Loucy (cell line): ENCODE data around the gene LMX1B.

Experiments used
- EZH2phosphoT487 ChIP-seq: fragments of 200-600 bp; IDR thresholded peaks from 2 replicates; pipeline ENCODE4 v1.6.1; 2018; ENCODE audit warnings: antibody characterized with exemption, mild to moderate bottlenecking, moderate library complexity, borderline replicate concordance
- TF ChIP-seq, protein P1 (sequence below): fragments of 200-600 bp; sonication (generic); conservative IDR thresholded peaks from 2 replicates; pipeline ENCODE4 v1.5.1; 2014; ENCODE audit warnings: mild to moderate bottlenecking, antibody characterized with exemption, low read length

DNA sequence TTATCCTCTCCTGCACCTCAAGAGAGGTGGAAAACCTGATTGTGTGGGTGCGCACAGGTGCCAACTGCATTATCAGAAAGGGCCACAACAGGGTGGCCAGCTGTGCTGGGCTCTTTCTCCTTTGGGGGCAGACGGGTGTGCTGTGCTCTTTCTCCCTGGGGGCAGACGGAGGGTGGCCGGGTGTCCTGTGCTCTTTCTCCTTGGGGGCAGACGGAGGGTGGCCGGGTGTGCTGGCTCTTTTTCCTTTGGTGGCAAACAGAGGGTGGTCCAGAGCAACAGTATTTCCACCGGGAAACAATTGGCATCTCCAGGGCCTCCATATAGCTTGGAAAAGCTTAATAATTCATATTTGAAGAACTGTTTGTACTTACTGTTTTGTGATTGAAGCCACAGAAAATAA lies 6.8 kb downstream of the LMX1B start:
- TF ChIP-seq, protein P1, sequence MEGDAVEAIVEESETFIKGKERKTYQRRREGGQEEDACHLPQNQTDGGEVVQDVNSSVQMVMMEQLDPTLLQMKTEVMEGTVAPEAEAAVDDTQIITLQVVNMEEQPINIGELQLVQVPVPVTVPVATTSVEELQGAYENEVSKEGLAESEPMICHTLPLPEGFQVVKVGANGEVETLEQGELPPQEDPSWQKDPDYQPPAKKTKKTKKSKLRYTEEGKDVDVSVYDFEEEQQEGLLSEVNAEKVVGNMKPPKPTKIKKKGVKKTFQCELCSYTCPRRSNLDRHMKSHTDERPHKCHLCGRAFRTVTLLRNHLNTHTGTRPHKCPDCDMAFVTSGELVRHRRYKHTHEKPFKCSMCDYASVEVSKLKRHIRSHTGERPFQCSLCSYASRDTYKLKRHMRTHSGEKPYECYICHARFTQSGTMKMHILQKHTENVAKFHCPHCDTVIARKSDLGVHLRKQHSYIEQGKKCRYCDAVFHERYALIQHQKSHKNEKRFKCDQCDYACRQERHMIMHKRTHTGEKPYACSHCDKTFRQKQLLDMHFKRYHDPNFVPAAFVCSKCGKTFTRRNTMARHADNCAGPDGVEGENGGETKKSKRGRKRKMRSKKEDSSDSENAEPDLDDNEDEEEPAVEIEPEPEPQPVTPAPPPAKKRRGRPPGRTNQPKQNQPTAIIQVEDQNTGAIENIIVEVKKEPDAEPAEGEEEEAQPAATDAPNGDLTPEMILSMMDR = no peak
- TF ChIP-seq EZH2phosphoT487 = no peak
